Tibial nerve (tissue), 4 donors: Measurements from ENCODE around the gene SMIM7. TPM values are rescaled to one million over a fixed set of nuclear protein-coding genes. Genes with fewer than 3 reads are reported as not detected.

Source experiments
- DNase-seq, 2 donors: peaks; one replicate each; pipeline ENCODE4 v3.0.0-alpha.2; 2019; ENCODE audit warnings: low spot score in 2 of 2
- H3K27ac ChIP-seq, 4 donors: fragments of 200-600 bp; sonication (generic) in 3 of 4; one replicate each; pipeline ENCODE4 v1.5.1; 2017 to 2019; ENCODE audit warnings: mild to moderate bottlenecking in 1 of 4
- H3K27me3 ChIP-seq, 2 donors: fragments of 200-600 bp; sonication (generic) in 1 of 2; one replicate each; pipeline versions ENCODE4 v1.5.1 to v1.6.0; 2017 to 2019
- H3K36me3 ChIP-seq, 3 donors: fragments of 200-600 bp; sonication (generic); one replicate each; pipeline ENCODE4 v1.5.1; 2018 to 2019
- H3K4me1 ChIP-seq, 4 donors: fragments of 200-600 bp; sonication (generic) in 3 of 4; one replicate each; pipeline ENCODE4 v1.5.1; 2017 to 2019
- H3K4me3 ChIP-seq, 4 donors: fragments of 200-600 bp; sonication (generic) in 3 of 4; one replicate each; pipeline ENCODE4 v1.5.1; 2017 to 2019; ENCODE audit warnings: mild to moderate bottlenecking in 1 of 4, moderate library complexity in 1 of 4
- H3K9me3 ChIP-seq, 4 donors: fragments of 200-600 bp; sonication (generic) in 3 of 4; one replicate each; pipeline ENCODE4 v1.5.1; 2017 to 2019
- EP300 ChIP-seq, 2 donors: sonication (generic); formaldehyde crosslinking; IDR thresholded peaks; one replicate each; pipeline ENCODE4 v1.6.1; 2017; ENCODE audit warnings: antibody characterized with exemption in 2 of 2, mild to moderate bottlenecking in 1 of 2
- POLR2A ChIP-seq, 2 donors: fragments of 450-650 bp; IDR thresholded peaks; one replicate each; pipeline ENCODE4 v1.6.1; 2017; ENCODE audit warnings: antibody characterized with exemption in 2 of 2, mild to moderate bottlenecking in 2 of 2, moderate library complexity in 2 of 2
- WGBS, 2 donors: methylation state at CpG; one replicate each; pipeline ENCODE4 v1.1.5; 2018; 5-methylcytosine and 5-hydroxymethylcytosine counted together
- total RNA-seq, 4 donors: library from RNA; depleted of rRNA; stranded (reverse); fragments of >200 nt; gene quantifications; one replicate each; pipeline ENCODE4 v1.1.0, GENCODE V29; 2016
- TF ChIP-seq, protein P1 (sequence below), 5 experiments: fragments of 200-600 bp in 3 of 5; fragments of 450-650 bp in 2 of 5; sonication (generic) in 3 of 5; IDR thresholded peaks; one replicate each; pipeline ENCODE4 v1.5.1; 2016 to 2019; ENCODE audit warnings: antibody characterized with exemption in 5 of 5, mild to moderate bottlenecking in 3 of 5, moderate library complexity in 2 of 5

The SMIM7 gene
- total RNA-seq, 4 donors from 2014 or later, result 105 to 175 (median 132) TPM

GRCh38 chr19:16619457-16619856 lies 40.5 kb downstream of the SMIM7 start:
- DNase-seq, result no peak
- no peak for TF ChIP-seq POLR2A (IDR thresholded peaks at IDR 0.05)
- TF ChIP-seq, protein P1, sequence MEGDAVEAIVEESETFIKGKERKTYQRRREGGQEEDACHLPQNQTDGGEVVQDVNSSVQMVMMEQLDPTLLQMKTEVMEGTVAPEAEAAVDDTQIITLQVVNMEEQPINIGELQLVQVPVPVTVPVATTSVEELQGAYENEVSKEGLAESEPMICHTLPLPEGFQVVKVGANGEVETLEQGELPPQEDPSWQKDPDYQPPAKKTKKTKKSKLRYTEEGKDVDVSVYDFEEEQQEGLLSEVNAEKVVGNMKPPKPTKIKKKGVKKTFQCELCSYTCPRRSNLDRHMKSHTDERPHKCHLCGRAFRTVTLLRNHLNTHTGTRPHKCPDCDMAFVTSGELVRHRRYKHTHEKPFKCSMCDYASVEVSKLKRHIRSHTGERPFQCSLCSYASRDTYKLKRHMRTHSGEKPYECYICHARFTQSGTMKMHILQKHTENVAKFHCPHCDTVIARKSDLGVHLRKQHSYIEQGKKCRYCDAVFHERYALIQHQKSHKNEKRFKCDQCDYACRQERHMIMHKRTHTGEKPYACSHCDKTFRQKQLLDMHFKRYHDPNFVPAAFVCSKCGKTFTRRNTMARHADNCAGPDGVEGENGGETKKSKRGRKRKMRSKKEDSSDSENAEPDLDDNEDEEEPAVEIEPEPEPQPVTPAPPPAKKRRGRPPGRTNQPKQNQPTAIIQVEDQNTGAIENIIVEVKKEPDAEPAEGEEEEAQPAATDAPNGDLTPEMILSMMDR (IDR thresholded peaks at IDR 0.05), result no peak
- no peak for TF ChIP-seq EP300 (IDR thresholded peaks at IDR 0.05)
- 51 to 53% methylated on average over 6 to 7 of the region's 7 CpGs for WGBS, 2 donors

DNA sequence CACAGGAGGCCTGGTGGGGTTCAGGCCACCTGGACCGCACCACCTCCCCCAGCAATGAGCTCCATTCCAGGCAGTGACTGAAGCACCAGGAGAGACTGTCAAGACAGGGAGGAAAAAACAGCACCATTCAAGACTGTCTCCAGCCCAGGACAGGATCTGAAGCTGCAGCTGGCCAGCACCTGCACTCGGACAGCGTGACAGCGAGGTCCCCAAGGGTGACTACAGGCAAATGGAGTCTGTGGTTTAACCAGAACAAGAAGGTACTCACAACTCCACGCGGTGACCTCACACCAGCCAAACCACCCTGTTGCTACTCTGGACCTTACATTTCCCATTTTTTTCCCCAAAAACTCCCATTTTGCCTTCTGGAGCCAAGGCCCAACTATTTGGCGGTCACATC lies 41.7 kb downstream of the SMIM7 start:
- peaks cover 0 to 93% (median 12%) of the 10 kb centered on the region in 4 donors for H3K4me1 ChIP-seq
- no peak overlapping the region for H3K4me3 ChIP-seq
- WGBS, 2 donors, result 90% methylated on average over 7 of the region's 7 CpGs
- no peaks in the 10 kb centered on the region for H3K9me3 ChIP-seq
- TF ChIP-seq POLR2A (IDR thresholded peaks at IDR 0.05), result no peak
- no peak for TF ChIP-seq EP300 (IDR thresholded peaks at IDR 0.05)
- TF ChIP-seq, protein P1 (IDR thresholded peaks at IDR 0.05), result no peak
- DNase-seq, result no peak
- H3K27me3 ChIP-seq, result no peaks in the 10 kb centered on the region
- H3K36me3 ChIP-seq, result no peaks in the 10 kb centered on the region
- no peak overlapping the region for H3K27ac ChIP-seq

More at GRCh38 chr19:16619457-16619856, 40.5 kb downstream of the SMIM7 start:
- Histone ChIP-seq H3K4me1 (peaks cover 0 to 85% (median 11%) of the 10 kb centered on the region in 4 donors), H3K4me3 (no peak overlapping the region), H3K27ac (no peak overlapping the region), H3K9me3 (no peaks in the 10 kb centered on the region), H3K36me3 (peaks cover 0 to 7% (median 0%) of the 10 kb centered on the region in 3 donors), H3K27me3 (no peaks in the 10 kb centered on the region)

GRCh38 chr19:16615808-16616207 lies 44.1 kb downstream of the SMIM7 start:
- no peak overlapping the region for H3K4me3 ChIP-seq
- TF ChIP-seq, protein P1 (IDR thresholded peaks at IDR 0.05), result no peak
- TF ChIP-seq EP300 (IDR thresholded peaks at IDR 0.05) (no peak), POLR2A (IDR thresholded peaks at IDR 0.05) (no peak)
- no peaks in the 10 kb centered on the region for H3K9me3 ChIP-seq
- WGBS, 2 donors, result 31 to 36% methylated on average over 1 of the region's 1 CpG
- no peaks in the 10 kb centered on the region for H3K36me3 ChIP-seq
- H3K27ac ChIP-seq, result no peak overlapping the region
- H3K27me3 ChIP-seq, result no peaks in the 10 kb centered on the region
- H3K4me1 ChIP-seq, result peaks cover 0 to 94% (median 22%) of the 10 kb centered on the region in 4 donors
- DNase-seq, result no peak

- no peaks in the 10 kb centered on the region for H3K9me3 ChIP-seq
- H3K36me3 ChIP-seq, result no peaks in the 10 kb centered on the region
- H3K27me3 ChIP-seq, result no peaks in the 10 kb centered on the region
- H3K4me3 ChIP-seq, result no peak overlapping the region
- TF ChIP-seq EP300 (IDR thresholded peaks at IDR 0.05), result no peak
- no peak for TF ChIP-seq POLR2A (IDR thresholded peaks at IDR 0.05)
- TF ChIP-seq, protein P1 (IDR thresholded peaks at IDR 0.05), result no peak
- WGBS, 2 donors, result 28 to 29% methylated on average over 2 of the region's 2 CpGs
- no peak for DNase-seq
- no peak overlapping the region for H3K27ac ChIP-seq
- H3K4me1 ChIP-seq, result peaks cover 0 to 92% (median 23%) of the 10 kb centered on the region in 4 donors
Measured at GRCh38 chr19:16614941-16615340, 45.0 kb downstream of the SMIM7 start.

- Histone ChIP-seq H3K4me1 (peaks cover 0 to 90% (median 22%) of the 10 kb centered on the region in 4 donors), H3K9me3 (no peaks in the 10 kb centered on the region), H3K27me3 (no peaks in the 10 kb centered on the region), H3K27ac (no peak overlapping the region), H3K36me3 (no peaks in the 10 kb centered on the region), H3K4me3 (no peak overlapping the region)
- DNase-seq, result no peak
- no peak for TF ChIP-seq POLR2A (IDR thresholded peaks at IDR 0.05)
- no peak for TF ChIP-seq EP300 (IDR thresholded peaks at IDR 0.05)
- TF ChIP-seq, protein P1 (IDR thresholded peaks at IDR 0.05), result no peak
- WGBS, 2 donors, result 84 to 95% methylated on average over 2 of the region's 2 CpGs
Measured at GRCh38 chr19:16613841-16614240, 46.1 kb downstream of the SMIM7 start.
